ENCODE results near the gene ARID5B.
"Not testable (repeated sequence)": the region's sequence is repeated elsewhere in the genome, so short reads cannot be mapped to it uniquely, and the experiment has no call there.

The ARID5B gene

DNA sequence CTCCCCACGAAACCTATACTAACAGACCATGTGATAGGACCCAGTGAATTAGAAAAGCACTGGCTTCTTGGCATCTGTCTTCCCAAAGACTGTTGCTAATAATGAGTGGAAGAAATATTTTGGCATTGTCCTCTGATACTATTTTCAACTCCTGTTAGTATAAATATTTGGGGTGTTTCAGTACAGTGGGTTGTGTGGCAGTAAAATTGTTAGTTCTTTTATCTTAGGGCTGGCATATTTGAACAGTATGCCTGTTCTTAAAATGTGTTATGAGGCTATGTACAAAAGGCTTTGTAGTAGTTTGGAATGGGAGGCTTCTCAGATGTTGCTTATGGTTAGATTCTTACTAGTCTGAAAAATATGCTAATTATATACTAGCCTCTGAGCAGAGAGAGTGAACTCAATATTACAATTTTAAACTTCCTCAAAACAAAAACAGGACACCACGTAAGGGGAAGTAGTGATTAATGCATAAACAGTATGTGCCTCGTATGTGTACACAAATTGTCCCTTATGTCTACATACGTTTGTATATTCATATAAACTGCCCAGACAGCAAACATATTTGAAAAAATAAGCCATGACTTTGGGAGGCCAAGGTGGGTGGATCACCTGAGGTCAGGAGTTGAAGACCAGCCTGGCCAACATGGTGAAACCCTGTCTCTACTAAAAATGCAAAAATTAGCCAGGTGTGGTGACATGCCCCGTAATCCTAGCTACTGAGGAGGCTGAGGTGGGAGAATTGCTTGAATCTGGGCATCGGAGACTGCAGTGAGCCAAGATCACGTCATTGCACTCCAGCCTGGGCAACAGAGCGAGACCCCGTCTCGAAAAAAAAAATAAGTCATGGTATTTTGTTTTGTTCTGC lies 115.4 kb downstream of the ARID5B start:
- DNase-seq (ENCODE audit: low read depth) = no peak

DNA sequence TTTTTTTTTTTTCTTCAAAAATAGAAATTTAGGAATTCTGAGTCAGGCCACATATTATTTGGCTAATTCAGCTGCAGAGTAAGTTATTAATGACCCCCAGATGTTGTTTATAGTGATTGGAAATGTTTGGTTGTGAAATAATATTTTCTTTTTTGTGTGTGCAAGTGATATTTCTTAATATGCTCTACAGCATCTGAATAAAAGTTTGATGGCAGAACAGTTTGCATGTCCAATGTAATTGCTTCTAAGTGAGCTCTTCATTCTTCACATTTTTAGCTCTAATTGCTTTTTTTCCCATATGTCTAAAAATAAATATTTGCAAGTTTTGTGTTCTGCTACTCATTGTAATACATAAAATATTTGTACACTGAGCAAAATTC lies 116.0 kb downstream of the ARID5B start:
- DNase-seq (ENCODE audit: low read depth) = no peak

DNA sequence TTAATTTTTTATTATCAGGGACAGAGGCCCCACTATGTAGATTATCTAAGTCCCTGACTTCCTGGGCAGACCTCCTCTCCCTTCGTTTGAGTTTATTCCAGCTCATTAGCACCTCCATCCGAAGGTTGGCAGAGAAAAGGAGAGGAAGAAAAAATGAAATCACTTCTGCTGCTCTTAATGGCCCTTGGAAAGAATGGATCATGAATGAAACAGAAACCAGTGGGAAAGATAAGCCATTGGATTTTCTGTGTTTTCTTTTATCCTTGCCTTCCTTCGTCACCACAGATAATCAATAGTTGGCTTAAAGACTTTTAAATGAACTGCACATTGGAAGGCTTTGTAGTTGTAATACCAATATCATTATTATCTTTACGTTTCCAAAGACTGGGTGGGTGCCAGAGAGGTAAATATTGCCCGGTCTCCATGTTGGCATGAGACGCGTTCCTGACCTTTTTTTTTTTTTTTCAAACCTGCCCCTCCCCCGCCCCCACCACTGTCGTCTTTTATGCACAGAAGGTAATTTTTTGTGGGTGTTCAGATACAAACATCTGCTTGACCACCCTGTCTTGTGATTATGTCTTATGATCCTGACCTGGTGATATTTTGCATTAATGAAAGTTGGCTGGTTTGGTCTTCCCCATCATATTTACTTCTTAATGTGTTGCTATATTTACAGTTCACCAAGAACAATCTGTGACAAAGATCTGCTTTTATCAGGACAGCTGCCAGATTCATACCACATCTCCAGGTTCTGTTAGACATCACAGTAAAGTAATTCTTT lies 116.8 kb downstream of the ARID5B start:
- DNase-seq (ENCODE audit: low read depth) = no peak

DNA sequence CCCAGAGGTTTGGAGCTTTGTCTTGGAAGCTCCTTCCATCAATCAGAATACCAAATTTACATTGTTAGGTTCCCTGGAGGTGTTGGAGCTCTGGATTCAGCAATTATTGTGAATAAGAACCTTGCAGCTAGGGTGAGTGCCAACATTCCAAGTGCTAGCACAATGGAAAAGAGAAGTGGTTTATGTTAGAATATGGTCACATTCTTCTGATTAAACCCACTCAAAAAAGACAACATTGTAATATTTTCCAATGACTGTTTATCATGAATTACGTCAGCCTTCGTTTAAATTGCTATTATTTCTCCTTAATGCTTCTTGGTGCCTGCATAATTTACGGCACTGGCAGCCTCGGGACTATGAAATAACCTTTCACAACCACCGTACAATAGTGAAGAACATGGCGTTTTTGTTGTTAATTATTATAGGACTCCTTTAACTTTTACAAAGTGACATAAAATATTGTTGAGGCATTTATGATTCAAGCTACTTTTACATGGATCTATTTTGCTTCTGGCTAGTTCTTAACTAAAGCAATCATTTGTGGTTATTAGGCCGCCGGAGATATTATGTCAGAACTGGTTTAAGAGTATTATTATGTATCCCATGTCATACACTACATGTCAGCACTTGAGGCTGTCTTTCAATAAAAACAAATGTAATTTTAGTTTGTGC lies 117.7 kb downstream of the ARID5B start:
- DNase-seq (ENCODE audit: low read depth) = no peak

DNA sequence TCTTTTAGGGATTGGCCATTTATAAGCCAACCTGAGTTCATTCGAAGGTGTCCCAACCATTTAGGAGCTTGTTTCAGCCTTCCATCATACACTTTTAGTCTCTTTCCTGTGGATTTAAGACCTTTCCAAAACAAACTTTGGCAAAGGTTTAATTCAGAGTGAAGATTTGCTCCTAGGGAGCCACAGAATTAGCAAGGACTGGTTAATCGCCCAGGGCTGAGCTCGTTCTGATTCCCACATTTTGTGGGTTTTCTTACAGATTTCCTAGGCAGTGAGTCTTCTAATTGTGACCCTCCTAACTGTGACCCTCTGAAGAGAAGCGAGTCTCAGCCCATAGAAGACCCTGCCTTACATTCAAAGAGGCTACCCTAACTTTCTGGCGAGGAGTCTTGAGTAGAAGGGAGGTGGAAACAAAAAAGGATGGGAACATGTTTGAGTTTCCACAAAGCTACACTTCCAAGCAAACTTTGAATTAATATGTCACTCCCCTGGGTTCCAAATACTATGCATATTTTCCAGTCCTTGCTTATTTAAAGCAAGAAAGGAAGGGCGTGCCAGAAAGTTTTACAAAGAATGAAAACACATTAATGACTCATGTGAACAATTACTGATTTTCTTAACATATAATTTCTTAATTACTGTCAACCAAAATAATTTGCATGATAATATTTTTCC lies 118.3 kb downstream of the ARID5B start:
- DNase-seq (ENCODE audit: low read depth) = no peak

DNA sequence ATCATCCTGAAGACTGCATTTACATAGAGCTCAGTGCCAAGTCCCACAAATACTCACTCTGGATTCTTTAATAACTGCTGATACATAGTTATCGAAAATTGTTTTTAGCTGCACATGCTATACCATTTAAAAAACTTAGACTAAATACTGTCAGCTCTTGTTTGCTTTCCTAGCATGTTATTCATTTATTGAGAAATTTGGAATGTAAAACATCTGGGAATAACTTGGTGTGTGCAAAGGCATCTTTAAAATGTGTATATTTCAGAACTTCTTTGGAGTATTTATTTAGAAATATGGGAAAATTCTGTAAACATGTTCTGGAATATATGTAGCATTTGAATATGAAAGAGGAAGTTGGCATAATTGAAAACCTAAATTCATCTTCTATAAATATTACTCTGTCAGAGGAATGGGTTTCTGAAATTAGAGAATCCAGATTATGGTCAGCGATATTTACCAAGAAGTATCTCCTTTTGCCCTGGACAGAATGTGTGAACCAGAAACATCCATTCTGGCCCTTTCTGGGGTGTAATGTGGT lies 119.7 kb downstream of the ARID5B start:
- no peak for DNase-seq (ENCODE audit: low read depth)

DNA sequence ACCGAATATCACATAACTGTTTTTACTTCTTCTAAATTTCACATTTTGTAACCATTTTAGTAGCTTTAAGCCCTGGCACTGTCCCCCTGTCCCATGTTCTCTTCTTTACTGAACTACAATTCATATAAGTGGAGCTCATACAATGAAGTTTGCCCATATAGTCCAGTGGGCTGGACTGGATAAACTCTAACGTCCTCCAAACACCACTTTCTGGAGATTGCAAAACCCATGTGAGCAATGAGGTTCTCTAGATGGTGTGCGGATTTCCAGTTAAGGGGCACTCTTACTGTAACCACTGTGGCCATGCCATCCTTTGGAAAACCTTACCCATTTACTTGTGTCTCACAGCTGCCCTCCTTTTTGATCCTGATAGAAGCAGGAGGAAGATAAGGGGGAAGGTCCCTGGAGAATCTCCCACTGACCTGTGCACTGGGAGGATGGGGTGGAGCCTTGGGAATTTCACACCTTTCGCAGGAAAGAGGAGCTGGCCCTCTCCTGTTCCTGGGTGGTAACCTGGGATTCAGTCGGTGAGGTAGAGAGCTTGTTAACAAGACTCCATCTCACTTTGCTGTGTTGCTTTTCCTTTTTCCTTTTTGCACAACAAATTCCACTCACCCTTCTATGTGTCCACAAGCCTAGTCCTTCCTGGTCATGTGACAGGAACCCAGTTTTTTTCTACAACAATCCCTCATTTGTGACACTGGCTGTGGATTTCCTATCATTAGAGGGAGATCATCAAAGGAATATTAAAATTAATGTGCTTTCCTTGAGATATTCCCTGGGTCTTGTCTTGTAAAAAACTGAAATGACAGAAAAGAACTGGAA lies 120.7 kb downstream of the ARID5B start:
- DNase-seq (ENCODE audit: low read depth) = no peak

DNA sequence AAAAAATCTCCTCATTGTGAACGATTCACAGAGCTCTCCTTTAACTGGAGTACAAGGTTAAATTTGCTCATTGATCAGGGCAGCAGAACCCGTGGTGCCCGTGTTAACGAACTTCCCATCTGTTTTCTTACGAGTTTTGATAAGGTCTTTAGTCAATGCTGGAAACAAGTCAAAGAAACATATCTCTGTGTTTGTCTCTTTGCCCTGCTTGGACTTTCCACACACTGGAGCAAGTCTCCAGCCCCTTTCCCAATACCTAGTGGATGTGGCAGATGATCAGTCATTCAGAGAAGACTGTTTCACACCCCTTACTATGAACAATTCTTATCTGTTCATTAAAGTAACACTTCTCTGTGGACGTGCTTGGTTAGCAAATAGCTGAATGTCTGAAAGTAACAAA lies 121.3 kb downstream of the ARID5B start:
- DNase-seq (ENCODE audit: low read depth) = no peak

DNA sequence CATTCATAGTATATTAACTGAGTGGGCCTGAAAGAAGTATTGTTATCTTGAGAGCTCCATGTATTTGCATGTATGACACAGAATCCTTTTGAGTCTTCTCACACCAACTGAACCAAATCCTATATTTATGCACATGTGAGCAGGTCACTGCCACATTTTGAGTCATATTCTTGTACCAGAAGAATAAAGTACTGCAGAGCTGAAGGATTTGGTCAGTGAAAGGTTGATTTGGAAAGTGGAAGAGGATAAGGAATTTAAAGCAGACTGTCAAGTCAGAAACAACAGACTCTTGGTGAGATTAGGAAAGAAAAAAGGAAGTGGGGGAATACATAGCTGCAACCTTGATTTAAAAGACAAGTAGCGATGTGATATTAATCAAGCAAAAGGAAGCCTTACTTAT lies 121.8 kb downstream of the ARID5B start:
- no peak for DNase-seq (ENCODE audit: low read depth)

DNA sequence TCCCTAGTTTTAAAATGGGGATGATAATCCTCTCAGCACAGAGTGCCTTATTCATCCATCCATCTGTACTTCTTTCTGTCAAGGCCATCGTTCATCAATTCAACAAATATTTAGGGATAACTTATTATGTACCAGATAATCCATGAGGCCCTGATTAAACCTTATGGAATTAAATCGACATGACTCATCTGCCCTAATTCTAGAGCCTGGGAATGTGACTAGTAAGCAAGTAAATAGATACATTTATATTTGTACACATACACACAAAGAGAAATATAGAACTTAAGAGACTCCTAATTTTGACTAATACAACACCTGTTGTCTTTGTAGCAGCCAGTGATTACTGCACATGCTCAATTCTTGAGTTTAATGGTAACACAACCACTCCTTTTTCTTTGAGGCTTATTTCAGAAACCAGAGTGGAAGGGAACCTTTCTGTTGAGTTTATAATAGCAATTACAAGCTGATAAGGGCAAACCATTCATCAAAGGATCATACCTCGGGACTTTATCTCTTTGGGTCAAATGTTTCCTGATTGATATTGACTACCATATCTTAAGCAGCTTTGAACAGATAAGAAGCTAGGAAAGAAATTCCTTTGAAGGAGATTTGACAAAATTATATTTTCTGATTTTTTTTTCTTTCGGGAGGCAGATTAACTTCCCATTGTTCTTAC lies 122.7 kb downstream of the ARID5B start:
- DNase-seq (ENCODE audit: low read depth) = no peak

DNA sequence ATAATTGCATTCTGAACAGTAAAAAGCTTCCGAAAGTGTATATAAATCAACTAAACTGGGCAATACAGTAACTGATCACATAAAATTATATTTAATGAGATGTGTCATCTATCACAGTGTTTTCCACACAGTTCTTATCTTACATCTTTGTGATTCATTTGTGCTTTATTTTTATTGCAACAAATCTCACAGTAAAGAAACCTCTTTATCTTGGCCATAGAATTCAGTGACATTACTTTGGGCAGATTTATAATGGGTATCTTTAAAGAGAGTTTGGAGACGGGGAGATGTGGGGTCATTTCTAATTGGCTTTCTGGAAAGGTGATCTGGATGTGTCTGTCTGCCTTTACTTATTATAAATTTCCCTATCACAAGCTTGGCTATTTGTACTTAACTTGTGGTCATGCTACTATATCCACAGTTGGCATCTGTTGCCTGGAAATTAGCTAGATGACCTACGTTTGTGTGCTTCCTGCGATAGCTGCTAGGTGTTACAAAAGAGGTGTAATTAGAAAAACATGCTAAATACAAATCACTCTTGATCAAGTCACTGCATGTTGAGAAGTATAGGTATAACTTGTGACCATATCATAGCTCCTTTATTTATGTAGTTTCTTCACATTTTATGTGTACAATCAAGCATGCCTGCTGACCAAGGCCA lies 123.8 kb downstream of the ARID5B start:
- DNase-seq (ENCODE audit: low read depth) = no peak

DNA sequence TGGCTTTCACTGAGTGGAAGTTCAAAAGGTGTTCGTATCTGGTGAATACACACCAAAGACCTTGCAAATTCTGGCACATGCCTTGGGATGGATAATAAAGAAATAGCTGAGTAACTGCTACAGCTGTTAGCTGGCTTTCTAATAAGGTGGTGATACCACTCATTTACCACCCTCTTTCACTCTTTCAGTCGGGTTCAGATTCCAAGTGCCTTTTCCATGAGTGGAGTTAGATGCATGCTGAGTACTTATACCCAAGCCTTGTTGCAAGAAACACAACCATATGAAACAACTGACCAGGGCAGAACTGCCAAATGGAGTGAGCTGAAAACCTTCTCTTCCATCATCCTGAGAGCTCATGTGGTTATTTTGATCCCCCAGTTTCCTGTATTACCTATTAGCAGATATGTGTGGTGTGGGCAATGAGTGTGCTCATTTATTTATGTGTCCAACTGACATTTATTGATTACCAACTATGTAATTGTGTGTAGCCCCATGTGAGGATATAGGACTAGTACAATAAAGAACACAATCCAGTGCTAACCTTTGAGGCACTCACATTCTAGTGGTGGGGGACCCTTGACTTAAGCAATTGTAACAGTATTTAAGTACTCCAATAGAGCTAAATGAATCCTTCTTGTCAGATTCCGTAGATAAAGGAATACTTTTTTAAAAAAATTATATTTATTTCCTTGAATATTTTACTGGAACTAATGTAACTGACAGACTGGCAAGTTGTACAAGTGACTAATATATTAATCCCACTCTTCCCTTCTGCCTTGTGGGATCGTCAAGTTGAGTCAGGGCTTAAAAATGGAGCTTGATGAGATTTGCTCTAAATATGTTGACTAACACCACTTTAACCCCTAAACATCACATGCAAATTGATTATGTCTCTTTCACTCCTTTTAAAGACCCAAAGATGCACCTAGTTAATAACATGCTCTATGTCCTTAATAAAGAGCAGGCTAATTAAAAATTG lies 124.7 kb downstream of the ARID5B start:
- no peak for DNase-seq (ENCODE audit: low read depth)

DNA sequence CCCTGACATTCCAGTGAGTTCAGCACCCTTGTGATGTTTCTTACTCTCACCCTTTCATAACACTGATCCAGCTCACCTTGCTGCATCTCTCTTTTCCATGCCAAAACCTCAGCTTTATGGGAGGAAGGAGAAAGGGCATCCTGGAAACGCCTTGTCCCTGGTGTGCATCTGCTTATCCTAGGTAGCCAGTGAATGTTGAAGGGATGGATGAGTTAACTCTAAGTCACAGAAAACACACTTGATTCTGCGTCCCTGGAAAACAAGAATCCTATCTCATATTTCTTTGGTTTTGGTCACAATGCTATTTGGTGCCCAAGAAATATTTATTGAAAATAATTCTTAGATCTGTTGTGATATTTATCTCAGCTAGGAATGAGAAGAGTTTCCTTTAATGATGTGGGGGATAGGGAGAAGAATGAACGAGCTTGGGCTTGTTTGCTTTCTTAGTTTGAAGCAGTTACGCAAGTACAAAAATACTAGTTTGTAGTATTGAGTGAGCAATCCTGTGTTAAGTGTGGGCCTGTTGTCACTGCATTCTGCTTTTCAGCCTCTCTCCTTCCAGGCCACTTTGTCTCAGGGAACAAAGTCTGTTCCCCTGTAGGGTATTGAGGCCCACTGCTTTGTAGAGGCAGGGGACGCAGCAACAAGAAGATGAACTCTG lies 126.5 kb downstream of the ARID5B start:
- no peak for DNase-seq (ENCODE audit: low read depth)

DNA sequence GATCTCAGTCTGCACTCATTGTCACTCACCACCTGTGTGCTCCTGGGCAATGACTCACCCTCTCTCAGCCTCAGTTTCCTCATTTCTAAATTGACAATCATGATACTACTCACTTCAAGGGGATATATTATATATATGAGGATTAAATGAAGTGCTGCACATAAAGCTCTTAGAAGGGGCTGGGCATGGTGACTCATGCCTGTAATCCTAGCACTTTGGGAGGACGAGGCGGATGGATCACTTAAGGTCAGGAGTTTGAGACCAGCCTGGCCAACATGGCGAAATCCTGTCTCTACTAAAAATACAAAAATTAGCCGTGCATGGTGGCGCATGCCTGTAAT lies 127.0 kb downstream of the ARID5B start:
- DNase-seq (ENCODE audit: low read depth) = not testable (repeated sequence)

DNA sequence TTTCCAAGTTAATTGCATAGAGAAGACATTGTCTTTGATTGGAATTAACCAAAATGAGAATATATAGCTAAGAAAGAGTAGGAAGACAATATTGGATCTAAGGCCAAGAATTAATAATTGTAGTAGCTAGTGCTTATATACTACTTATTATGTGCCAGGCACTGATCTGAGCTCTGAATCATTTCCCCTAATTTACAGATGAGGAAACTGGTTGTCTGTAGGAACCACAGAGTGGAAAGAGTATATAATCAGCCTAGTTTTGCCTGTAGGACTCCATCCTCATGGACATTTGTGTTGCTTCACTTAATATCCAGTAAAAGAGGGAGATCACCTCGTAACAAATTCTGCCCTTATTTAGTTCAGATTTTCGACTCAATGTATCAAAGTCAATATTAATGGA lies 127.9 kb downstream of the ARID5B start:
- DNase-seq (ENCODE audit: low read depth) = no peak

DNA sequence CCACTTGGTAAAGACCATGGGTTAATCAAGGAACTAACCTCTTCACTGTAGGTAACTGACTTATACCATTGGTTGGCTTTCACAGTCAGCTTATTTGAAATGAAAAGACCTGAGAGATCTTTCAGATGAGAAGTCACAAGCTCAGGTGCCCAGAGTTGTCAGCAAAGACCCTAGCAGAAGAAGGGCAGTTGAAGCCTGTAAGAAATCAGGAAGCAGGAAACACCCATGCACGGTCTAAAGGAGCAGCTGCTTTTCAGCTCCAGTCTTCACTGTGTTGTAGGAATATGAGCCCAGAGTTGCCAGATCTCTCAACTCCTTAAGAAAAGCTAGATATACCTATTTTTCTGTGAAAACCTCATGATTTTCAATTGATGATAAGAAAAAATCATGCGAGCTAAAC lies 130.0 kb downstream of the ARID5B start:
- no peak for DNase-seq (ENCODE audit: low read depth)

DNA sequence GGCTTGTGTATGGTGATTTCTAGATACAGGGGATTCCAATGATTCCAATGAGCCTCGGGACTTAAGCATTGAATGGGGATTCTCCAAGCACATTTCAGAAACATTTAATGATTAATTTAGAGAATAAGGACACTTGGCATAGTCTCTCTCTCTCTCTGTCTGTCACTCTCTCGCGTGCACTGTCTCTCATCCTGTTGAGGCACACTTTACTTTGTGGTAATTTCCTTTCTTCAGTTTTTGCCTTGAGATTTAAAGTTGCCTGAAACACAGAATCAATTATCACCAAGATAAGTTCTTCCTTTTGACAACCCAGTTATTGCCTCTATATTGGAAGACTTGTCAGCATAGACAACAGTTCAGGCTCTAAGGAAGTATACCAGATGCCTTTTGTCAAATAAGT lies 131.6 kb downstream of the ARID5B start:
- DNase-seq (ENCODE audit: low read depth) = no peak

DNA sequence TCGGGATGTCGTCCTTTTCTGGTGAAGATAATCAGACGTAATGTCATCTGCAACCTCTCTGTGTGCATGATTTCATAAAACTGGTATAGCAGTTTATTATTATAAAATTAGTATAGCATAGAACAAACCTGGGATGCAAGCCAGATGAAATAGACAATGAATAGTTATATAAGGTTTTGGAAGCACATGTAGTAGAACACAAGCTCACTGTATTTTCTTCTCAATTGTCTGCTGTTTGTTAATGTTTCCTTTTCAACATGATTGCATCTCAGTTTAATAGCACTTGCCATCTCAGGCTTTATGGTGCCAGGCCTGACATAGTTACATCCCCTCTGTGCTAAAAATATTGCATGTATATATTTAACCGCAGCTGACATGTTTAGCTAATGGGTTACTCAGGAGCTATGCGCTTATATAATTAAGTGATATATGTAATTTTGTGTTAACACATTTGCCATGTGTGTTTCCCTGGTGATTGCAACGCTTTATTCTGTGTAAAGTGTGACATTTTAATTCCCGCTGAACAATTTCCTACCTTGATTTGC lies 132.7 kb downstream of the ARID5B start:
- no peak for DNase-seq (ENCODE audit: low read depth)

Measured in activated T-helper 9 cell treated with anti-CD3 and anti-CD28 coated beads, Interleukin-2, amount 50 U/mL, for 16 hours (primary cell).